OCI-LY7 (cell line): Measurements from ENCODE around the gene ITSN2. TPM values are rescaled to one million over a fixed set of nuclear protein-coding genes. Genes with fewer than 3 reads are reported as not detected.

Experiments
- BruUV-seq: library from RNA; stranded (reverse); fragments of 400-500 nt; replicated peaks from 2 replicates; lab custom pipeline; 2021; lab: Mats Ljungman, UMichigan
- CTCF ChIA-PET: fragments of 300-600 bp; sonication (Branson Sonifier 250); formaldehyde crosslinking; loops from one replicate; lab custom pipeline; 2022; ENCODE audit warnings: antibody characterized with exemption; ENCODE audit not compliant: unreplicated experiment; lab: Charles Lee
- POLR2A ChIA-PET: fragments of 300-600 bp; sonication (Branson Sonifier 250); formaldehyde crosslinking; loops from one replicate; lab custom pipeline; 2022; ENCODE audit warnings: antibody characterized with exemption; lab: Charles Lee
- DNase-seq: peaks from one replicate; pipeline ENCODE4 v3.0.0-alpha.2; 2015; ENCODE audit warnings: low spot score
- H2AFZ ChIP-seq: fragments of 200-600 bp; sonication (generic), shearing (Covaris generic); 2 replicates; pipeline ENCODE4 v1.6.1; 2014; ENCODE audit warnings: mild to moderate bottlenecking, antibody characterized with exemption, low read length, moderate library complexity
- H3K27ac ChIP-seq: fragments of 200-600 bp; sonication (generic); 2 replicates; pipeline ENCODE4 v1.5.1; 2014; ENCODE audit warnings: mixed run types, low read depth, mild to moderate bottlenecking, moderate library complexity, low read length, inconsistent platforms; ENCODE audit not compliant: poor library complexity, severe bottlenecking
- H3K36me3 ChIP-seq: fragments of 200-600 bp; sonication (generic); 2 replicates; pipeline ENCODE4 v1.6.1; 2014; ENCODE audit warnings: mild to moderate bottlenecking, antibody characterized with exemption, low read length, moderate library complexity, mixed read lengths; ENCODE audit not compliant: insufficient read depth
- H3K4me1 ChIP-seq: fragments of 200-600 bp; sonication (generic); 2 replicates; pipeline ENCODE4 v1.5.1; 2014; ENCODE audit warnings: mild to moderate bottlenecking, low read length; ENCODE audit not compliant: insufficient read depth, poor library complexity, severe bottlenecking
- H3K4me2 ChIP-seq: fragments of 200-600 bp; sonication (generic); 2 replicates; pipeline ENCODE4 v1.6.1; 2014; ENCODE audit warnings: mild to moderate bottlenecking, low read length
- H3K4me3 ChIP-seq: fragments of 200-600 bp; sonication (generic); 2 replicates; pipeline ENCODE4 v1.5.1; 2014; ENCODE audit warnings: mild to moderate bottlenecking, low read depth, low read length; ENCODE audit not compliant: poor library complexity, severe bottlenecking
- H3K79me2 ChIP-seq: fragments of 200-600 bp; sonication (generic); 2 replicates; pipeline ENCODE4 v1.6.1; 2016; ENCODE audit warnings: low read depth, mild to moderate bottlenecking, low read length, moderate library complexity, mixed read lengths; ENCODE audit not compliant: insufficient read depth
- H3K9me2 ChIP-seq: fragments of 200-600 bp; sonication (generic); 2 replicates; pipeline ENCODE4 v1.6.1; 2016; ENCODE audit warnings: mild to moderate bottlenecking, low read length, mixed read lengths; ENCODE audit not compliant: insufficient read depth
- H3K9me3 ChIP-seq: fragments of 200-600 bp; sonication (generic); 2 replicates; pipeline ENCODE4 v1.6.1; 2014; ENCODE audit warnings: mild to moderate bottlenecking, mixed run types, low read length, mixed read lengths
- H4K20me1 ChIP-seq: fragments of 200-600 bp; sonication (generic); 2 replicates; pipeline ENCODE4 v1.6.1; 2014; ENCODE audit warnings: mild to moderate bottlenecking, antibody characterized with exemption, low read length, moderate library complexity, mixed read lengths; ENCODE audit not compliant: insufficient read depth
- EZH2phosphoT487 ChIP-seq: fragments of 200-600 bp; sonication (generic); IDR thresholded peaks from 2 replicates; pipeline ENCODE4 v1.6.1; 2018; ENCODE audit warnings: low read depth, borderline replicate concordance, mild to moderate bottlenecking, mixed run types, antibody characterized with exemption, low read length, moderate library complexity, mixed read lengths
- intact Hi-C: fragments of 100-400 bp; cut with micrococcal nuclease; formaldehyde crosslinking; loops from one replicate; pipeline ENCODE4 v1.10.0; 2022; ENCODE audit not compliant: unreplicated experiment
- total RNA-seq, 2 experiments: library from RNA; depleted of rRNA in 1 of 2; stranded (reverse); fragments of >200 nt in 1 of 2; shearing (Covaris generic) in 1 of 2; gene quantifications; 2 replicates each; pipeline ENCODE4 v1.2.3, GENCODE V29; 2014 to 2022
- TF ChIP-seq, protein P1 (sequence below): fragments of 200-600 bp; sonication (generic); conservative IDR thresholded peaks from 2 replicates; pipeline ENCODE4 v1.5.1; 2014; ENCODE audit warnings: mild to moderate bottlenecking, antibody characterized with exemption, low read length, moderate library complexity, mixed read lengths

Gene ITSN2
- total RNA-seq, 2 experiments from 2014 or later, result 25.4 to 65.7 TPM

DNA sequence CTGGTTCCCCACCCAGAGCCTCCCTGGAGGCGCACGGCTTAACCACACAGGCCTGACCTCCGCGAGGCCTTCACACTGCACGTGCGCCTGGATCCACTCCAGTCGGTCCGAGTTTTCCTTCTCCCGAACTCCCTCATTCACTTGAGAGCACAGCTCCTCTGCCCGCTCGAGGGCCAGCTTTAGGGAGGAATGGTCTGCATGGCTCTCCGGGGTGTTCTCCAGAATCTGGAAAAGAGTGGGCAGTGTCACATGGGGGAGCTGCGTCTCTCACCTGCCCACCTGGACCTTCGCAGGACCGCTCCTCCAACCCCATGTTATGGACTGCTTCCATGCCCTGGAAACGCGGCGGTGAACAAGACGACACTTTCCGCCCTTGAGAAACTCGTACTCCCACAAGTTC, 149.6 kb downstream of the ITSN2 start:
- CTCF ChIA-PET, result no interaction called here
- H3K27ac ChIP-seq, result no peak overlapping the region
- POLR2A ChIA-PET, result no interaction called here
- H2AFZ ChIP-seq, result no peak overlapping the region
- BruUV-seq, result no TSS peak
- no peaks in the 10 kb centered on the region for H4K20me1 ChIP-seq
- H3K4me2 ChIP-seq, result no peak overlapping the region
- no peak for TF ChIP-seq EZH2phosphoT487
- TF ChIP-seq, protein P1, sequence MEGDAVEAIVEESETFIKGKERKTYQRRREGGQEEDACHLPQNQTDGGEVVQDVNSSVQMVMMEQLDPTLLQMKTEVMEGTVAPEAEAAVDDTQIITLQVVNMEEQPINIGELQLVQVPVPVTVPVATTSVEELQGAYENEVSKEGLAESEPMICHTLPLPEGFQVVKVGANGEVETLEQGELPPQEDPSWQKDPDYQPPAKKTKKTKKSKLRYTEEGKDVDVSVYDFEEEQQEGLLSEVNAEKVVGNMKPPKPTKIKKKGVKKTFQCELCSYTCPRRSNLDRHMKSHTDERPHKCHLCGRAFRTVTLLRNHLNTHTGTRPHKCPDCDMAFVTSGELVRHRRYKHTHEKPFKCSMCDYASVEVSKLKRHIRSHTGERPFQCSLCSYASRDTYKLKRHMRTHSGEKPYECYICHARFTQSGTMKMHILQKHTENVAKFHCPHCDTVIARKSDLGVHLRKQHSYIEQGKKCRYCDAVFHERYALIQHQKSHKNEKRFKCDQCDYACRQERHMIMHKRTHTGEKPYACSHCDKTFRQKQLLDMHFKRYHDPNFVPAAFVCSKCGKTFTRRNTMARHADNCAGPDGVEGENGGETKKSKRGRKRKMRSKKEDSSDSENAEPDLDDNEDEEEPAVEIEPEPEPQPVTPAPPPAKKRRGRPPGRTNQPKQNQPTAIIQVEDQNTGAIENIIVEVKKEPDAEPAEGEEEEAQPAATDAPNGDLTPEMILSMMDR, result no peak
- peaks cover 18% of the 10 kb centered on the region for H3K4me1 ChIP-seq
- H3K9me2 ChIP-seq, result no peaks in the 10 kb centered on the region
- H3K79me2 ChIP-seq, result no peaks in the 10 kb centered on the region
- H3K9me3 ChIP-seq, result no peaks in the 10 kb centered on the region
- no peak overlapping the region for H3K4me3 ChIP-seq
- intact Hi-C loops, result no loop called here
- no peak for DNase-seq
- peaks cover 2% of the 10 kb centered on the region for H3K36me3 ChIP-seq

DNA sequence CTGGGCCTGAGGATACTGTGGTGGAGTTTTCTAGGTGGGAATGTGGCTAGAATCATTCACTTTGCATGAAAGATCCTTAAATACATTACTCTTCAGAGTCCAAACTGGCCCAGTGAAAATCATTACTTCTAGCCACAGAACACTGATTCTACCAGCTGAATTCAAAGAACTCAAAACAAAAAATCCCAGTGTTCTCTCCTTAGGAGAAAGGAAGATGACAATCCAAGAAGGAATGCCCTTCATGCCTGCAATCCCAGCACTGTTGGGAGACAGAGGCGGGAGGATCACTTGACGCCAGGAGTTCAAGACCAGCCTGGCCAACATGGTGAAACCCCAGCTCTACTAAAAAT, 150.3 kb downstream of the ITSN2 start:
- intact Hi-C loops, result no loop called here
- DNase-seq, result no peak
- no peak overlapping the region for H2AFZ ChIP-seq
- no TSS peak for BruUV-seq
- peaks cover 2% of the 10 kb centered on the region; the same call in 1 of the 2 replicates for H3K36me3 ChIP-seq
- H3K9me2 ChIP-seq, result no peaks in the 10 kb centered on the region
- H4K20me1 ChIP-seq, result no peaks in the 10 kb centered on the region
- H3K4me2 ChIP-seq, result no peak overlapping the region
- H3K4me3 ChIP-seq, result no peak overlapping the region
- ChIA-PET CTCF (no interaction called here), POLR2A (interaction anchor here (0.5 to 0.7 kb wide), 2 partner anchors 11 to 382 kb away, joined by 3 to 4 read pairs; no protein-coding TSS in a partner anchor)
- no peaks in the 10 kb centered on the region for H3K9me3 ChIP-seq
- TF ChIP-seq, protein P1, result no peak
- no peak for TF ChIP-seq EZH2phosphoT487
- peaks cover 11% of the 10 kb centered on the region for H3K4me1 ChIP-seq
- H3K27ac ChIP-seq, result no peak overlapping the region
- no peaks in the 10 kb centered on the region for H3K79me2 ChIP-seq

DNA sequence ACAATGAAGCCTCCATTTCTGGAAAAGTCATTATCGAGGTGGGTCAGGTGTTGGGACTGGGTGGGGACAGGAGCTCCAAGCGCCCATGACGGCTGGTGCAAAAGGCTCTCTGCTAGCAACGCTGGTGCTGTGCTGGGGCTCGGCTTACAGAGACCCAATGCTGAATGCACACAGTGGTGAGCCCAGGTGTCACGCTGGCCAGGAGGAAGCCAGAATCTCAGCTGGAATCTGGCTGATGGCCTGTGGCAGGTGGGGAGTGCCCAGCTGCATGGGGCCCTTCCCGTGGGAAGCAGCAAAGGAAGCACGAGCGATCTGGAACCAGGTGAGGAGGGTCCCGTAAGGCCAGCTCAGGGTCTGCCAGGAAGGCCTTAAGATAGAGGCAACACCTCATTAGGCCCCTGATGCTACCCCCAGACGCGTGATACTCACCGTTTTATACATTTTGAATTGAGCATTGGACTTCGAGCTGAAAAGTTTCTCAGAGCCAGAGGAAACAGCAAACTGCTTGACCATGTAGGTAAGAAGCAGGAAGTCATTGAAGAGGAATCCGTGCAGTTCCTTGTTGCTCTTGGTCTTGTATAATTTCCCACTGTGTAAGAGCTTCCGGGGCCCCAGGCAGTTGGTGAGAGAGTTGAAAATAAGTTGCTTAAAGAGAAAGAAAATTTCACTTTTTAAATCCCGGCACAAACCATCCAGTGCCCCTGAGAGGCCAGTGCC, 150.8 kb downstream of the ITSN2 start:
- DNase-seq, result no peak
- no peak overlapping the region for H3K4me3 ChIP-seq
- no peaks in the 10 kb centered on the region for H4K20me1 ChIP-seq
- intact Hi-C loops, result no loop called here
- H3K27ac ChIP-seq, result no peak overlapping the region
- no TSS peak for BruUV-seq
- no peak overlapping the region for H2AFZ ChIP-seq
- TF ChIP-seq, protein P1, result no peak
- TF ChIP-seq EZH2phosphoT487, result no peak
- H3K36me3 ChIP-seq, result peaks cover 4% of the 10 kb centered on the region; the same call in 1 of the 2 replicates
- POLR2A ChIA-PET, result interaction anchor here (0.5 to 0.7 kb wide), 2 partner anchors 10 to 382 kb away, joined by 3 to 4 read pairs; no protein-coding TSS in a partner anchor
- no peaks in the 10 kb centered on the region for H3K79me2 ChIP-seq
- CTCF ChIA-PET, result no interaction called here
- H3K4me1 ChIP-seq, result peaks cover 6% of the 10 kb centered on the region
- H3K9me2 ChIP-seq, result no peaks in the 10 kb centered on the region
- H3K4me2 ChIP-seq, result no peak overlapping the region
- no peaks in the 10 kb centered on the region for H3K9me3 ChIP-seq
